ENCODE data around the gene DIDO1.
A peak's percentile ranks its signal among the peaks of the same experiment; 100 is the strongest.

The DIDO1 gene

DNA sequence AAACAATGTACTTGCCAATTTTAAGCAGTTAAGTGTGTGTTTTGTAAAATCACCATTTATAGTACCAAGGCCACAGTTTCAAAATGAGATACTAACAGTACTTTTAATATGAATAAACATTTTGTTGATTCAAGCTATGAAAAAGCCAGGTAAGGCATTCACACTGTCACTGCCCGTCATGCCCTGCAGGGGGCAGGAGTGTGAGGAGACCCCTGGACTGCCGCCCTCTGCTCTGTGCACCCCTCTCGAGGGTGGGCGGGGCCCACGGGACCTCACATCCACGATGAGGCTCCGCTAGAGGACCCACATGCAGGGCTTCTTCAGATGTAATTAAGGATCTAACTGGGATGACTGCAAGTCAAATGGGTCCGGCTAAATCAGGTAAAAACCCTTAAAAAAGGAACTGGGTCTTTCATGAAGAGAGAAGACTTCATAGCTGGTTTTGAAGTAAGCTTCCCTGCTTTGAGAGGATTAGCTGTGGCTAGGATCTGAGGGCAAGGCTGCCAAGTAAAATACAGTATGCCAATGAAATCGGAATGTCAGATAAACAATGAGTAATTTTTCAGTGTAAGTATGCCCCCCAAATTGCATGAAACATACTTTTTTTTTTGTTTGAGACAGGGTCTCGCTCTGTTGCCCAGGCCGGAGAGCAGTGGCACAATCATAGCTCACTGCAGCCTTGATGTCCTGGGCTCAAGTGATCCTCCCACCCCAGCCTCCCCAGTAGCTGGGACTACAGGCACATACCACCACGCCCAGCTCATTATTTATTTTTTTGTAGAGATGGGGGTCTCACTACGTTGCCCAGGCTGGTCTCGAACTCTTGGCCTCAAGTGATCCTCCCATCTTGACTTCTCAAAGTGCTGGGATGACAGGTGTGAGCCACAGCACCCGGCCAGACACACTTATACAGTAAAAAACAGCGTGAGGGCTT lies 18.7 kb downstream of the DIDO1 start:
- DNase-seq = peak; percentile 52

DNA sequence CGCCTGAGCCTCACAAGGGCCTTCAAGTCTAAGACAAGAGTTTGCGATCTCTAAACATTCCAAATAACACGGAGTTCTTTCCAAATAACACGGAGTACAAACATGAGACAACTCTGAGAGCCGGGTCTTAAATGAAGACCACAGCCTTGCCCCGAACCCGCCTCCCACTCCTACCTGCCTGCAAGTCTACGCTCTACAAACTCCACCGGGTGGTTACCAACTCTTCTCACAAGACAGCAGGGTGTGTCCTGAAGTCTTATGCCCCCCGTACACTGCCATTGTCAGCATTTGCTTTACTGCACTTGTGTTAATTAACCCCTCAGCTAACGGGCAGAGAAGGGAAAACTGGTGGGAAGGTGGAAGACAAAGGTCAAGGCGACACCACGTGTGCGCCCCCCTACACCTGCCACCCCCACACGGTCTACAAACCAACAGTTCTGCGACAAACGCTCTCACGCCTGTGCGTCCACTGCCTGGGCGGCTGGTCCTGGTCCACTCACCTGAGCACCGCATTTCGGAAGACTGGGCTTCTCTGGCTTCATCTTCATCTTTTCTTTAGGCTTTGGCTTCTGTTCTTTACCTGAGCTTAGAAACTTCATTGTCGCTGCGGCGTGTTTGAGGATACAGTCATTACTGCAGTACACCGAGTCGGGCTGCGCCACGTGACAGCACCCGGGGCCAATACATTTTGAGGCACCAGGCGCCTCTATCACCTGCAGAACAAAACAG lies 19.5 kb downstream of the DIDO1 start:
- DNase-seq = no peak

DNA sequence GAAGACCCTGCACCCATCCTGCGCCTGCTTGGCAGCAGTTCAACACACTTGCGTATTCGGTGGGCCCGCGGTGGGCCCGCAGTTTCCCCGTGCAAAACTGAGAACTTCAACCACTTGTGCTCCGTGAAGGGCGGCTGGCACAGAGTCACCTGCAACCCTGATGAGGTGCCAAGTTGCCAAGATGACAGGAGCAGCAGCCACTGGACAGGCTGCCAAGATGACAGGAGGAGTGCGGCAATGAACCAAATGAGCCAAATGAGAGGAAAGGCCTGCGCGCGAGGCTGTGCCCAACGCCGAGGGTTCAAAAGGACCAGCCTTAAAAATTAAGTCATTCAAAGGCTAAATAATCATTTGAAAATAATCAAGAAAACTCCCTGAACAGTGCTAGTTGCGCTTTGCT lies 20.1 kb downstream of the DIDO1 start:
- DNase-seq = no peak

DNA sequence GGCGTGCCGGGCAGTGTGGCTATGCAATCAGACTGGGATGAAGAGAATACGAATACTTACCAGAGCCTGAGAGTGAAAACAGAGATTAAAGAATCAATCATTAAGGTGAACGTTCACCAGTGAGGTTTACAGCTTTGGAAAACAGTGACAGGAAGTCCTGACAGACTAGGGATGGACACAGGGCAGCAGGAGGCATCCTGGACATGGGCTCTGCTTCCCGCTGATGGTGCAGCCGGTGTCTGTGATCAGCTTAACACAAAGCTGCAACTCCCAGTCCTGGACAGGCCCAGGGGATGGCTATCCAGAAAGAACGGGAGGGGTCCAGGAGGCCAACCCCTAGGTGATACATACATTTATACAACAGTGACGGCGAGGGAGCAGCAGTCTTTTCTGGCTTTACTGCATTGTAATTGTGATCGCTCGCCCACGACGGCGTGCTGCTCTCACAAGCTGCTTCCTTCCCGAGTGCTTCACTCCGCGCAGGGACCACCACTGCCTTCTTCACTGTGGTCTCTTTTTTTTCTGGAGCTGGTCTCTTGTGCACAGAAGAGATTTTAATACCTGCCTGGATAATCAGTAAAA lies 20.7 kb downstream of the DIDO1 start:
- DNase-seq = no peak

DNA sequence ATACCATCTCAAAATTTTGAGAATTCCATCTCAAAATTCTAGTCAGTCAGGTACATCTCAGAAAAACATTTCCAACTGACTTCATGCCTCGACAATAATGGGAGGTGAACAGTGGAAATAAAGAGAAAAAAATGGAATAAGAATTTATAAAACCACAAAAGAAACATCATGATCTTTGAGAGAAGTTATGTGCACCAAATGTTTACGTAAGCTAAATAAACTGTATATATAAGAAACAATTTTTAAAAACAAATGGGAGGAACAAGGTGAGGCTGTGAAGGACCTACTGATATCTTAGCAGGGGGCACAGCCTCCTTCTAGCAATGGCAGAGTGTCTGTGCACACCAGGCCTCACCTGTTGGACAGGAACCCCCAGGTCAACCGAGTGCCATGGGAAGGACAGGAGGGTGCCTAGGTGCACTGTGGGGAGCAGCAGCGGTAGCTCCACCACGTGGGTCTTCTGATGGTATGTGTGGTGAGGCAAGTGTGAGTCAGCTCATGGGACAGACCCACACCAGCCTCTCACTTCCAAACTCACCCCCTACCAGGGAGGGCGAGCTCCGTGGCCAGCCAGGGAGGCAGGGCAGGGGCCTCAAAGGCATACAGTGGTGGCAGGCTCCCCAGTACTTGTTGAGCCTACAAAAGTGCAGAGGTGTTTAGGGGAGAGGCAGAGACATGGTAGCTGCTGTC lies 23.2 kb downstream of the DIDO1 start:
- no peak for DNase-seq

DNA sequence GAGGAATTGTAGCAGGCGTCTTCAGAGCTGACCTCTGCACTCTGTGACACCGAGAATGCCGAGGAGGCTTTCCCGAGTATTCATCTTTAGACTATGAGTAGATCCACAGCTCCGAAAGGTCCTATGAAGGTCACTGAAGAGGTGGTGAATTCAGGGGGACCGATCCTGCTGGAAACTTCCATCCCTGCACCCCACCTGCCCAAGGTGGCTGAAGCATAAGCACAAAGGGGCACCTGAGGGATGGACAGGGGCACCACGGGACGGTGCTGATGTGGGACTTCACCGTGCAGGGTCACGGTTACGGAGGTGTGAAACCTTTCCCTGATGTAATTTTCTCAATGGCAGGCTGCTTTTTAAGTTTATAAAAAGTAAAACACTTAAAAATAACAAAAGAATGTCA lies 24.4 kb downstream of the DIDO1 start:
- DNase-seq = no peak

DNA sequence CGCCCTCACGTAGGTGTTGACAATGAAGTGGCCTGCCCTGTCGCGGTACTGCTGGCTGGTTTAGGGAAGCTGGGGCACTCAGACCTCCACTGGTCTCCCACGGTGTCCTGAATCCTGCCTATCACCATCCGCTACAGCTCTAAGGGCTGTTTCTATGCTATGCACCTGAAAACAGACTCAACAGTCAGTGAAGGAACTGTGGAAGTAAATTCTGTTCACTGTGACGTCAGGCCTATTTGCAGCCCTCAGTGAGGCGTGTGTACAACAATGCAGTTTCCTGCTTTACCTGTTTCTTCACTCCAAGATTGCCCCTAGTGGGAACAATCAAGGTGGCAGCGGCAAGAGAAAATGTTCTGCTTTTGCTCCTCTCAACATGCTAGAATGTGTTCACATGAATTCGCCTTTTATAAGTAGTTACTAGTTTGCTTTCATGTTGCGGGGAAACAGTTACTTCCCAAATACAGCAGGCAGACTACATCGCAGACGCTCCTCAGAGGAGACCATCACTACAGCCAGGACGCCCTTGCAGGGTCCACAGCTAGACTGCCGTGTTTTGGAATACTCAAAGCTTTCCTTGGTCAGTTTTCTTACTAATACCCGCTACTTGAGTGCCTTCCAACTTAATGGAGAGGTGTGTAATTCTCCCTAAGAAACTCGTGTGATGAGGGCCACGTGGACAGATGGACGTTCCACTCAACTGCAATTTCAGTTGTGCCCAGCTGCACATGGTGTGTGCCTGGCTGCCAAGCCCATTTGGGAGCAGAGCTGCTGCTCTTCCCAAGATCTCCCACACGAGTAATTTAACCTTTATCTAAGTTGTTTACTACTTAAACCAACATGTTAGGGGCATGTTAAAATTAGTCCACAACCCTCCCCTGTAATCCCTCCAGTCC lies 25.4 kb downstream of the DIDO1 start:
- peak; percentile 22 for DNase-seq

DNA sequence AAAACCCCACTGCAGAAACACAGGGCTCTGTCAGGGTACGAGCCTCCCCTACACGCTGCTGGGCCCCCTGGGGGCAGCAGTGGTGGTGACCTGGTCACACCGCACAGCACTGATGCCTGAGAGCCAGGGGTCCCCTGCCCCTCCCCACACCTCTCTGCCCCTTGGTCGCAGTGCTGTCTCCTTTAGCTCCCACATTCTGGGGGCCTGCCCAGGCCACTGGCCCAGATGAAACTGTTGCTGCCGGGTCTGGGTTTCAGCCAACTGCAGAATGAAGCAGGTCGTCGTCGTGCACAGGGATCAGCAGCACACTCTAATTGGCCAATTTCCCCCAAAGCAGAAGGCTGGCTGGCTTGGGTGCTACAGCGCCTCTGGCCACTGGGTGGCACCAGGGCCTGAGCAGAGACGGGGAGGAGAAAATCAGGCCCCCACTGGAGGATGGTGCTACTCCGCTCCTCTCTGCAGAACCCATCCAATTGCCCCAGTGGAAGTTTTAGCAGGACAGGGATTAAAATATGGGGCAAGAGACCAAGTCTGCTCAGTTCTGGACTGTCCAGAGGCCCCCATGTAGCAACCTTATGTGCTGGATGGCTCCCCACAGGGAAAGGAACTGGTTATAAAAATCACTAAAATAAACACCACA lies 26.1 kb downstream of the DIDO1 start:
- DNase-seq = peak; percentile 80

DNA sequence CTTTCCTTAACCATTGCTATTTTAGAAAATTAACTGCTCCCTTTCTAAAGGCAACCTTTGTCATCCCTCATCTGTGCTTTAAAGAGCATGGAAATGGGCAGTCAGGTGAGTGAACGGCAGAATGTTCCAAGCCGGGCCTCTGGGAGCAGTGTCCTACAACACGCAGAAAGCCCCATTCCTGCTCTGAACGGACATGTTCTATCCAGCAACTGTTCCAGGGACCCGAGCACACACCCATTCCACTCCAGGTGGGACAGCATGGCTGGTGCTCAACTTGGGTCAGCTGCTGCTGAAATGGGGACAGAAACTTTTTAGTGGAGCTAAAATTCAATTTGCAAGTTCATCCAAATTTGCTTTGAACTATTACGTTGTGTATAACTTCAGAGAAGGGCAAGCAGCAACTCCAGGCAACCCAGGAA lies 26.7 kb downstream of the DIDO1 start:
- DNase-seq = peak; percentile 16

DNA sequence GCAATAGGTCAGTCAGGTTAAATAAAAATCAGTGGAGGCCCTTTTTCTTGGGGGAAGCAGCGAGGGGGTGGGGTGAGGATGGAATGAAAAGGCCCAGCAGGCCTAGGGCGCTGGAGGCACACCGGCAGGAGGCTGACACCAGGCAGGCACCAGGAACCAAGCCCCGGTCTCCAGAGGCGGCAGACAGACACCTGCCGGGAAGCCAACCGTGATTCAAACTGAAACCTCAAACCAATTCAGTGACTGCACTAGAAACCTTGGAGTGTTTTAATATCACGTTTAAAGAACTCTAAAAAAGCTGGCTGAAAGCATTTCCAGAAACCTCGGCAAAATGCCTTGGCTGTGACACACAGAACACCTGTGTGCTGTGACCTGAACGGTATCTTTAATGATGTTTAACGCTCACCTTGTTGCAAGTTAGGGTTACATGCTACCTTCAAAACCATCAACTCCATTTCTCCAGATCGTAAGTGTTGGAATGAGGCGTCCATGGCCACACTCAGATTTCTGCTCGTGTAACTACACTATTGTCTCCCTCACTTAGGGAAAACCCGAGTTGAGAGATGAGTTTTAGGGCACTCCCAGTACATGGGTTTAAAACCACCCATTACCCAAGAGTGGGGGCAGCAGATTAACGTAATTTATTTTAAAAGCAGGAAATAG lies 27.2 kb downstream of the DIDO1 start:
- peak; percentile 33 for DNase-seq

DNA sequence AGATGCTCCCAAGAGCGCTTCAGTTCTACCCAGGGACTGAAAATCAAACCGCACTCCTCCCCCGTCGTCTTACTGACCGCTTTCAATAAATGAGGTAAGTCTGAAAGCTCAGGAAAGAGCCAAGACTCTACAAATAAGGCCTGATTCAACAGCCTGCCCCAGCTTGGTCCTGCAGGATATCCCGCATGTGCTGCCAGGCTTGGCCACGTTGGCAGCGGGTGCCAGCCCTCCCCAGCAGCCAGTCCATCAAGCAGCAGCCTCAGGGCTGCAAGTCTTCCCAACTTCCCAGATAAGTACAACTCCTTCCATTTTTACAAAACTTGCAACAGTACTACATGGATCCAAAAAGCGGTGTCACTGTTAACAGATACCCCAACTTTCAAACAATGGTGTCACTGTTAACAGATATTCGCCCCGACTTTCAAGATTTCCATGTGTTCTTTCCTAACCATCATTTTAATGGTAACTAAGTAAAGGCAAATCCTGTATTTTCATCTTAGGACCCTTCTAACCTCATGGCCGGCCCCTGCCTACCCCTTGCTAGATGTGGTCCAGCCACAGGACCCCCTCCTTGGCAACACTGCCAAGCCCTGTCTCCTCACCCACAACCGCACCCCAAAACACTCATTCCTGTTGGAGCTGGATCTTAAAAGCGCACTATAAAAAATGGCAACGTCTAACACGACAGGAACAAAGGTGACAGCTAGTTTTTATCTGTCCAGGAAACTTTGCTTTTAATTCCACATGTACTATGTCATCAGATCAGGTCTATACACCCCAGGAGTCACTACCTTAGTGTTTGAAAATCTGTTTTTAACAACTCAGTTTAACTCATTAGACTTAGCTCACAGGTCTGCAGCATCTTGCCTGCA lies 28.0 kb downstream of the DIDO1 start:
- DNase-seq = no peak

DNA sequence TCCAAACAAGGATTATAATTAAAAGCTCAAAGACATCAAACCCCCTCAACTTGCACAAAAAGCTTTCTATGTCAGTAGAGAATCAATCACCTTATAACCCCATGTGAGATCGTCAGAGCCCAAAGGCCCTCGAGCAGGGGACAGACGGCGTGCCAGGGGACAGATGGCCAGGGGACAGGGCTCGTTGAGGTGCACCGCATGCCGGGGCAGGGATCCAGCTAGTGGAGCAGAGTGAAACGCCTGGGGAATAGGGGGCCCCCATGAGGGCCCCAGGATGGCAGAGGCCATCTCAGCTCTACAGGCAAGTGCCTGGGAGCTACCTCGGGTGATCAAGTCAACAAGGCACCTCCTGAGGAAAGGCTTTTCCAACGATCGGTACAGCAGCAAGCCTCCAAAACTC lies 28.6 kb downstream of the DIDO1 start:
- DNase-seq = no peak

DNA sequence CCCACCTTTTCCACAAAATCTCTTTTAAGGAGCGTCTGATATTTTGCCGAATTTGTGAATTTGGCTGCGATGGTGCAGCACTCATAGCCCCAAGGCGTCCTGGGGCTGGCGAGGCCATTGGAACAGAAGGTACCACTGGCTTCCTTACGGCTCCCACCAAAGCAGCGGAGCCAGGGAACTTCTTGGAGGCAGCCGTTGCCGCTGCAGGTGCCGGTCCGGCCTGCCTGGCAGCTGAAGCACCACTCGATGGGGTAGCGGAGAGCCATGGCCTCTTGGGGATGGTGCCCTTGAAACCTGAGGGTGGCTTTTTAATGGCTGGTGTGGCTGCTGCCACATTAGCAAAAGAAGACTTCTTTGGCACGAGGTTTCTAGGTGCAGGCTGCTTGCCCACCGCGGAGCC lies 29.8 kb downstream of the DIDO1 start:
- DNase-seq = no peak

DNA sequence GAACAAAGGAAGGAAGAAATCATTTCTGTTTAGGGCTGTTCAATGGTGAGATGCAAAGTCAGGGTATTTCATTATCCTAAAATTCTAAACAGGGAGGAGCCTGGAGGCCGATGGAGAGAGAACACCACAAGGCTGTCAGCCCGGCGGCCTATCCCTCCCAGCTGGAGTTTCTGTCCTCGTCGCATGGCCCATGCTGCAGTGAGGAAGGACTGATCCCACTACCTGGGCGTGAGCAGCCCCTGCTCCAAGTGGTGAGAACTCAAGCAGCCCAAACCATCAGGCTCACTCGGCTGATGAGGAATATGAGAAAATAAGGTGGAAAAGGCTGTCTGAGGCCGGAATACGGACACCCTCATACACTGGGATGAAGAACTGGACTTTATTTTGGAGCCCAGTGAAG lies 30.8 kb downstream of the DIDO1 start:
- no peak for DNase-seq

DNA sequence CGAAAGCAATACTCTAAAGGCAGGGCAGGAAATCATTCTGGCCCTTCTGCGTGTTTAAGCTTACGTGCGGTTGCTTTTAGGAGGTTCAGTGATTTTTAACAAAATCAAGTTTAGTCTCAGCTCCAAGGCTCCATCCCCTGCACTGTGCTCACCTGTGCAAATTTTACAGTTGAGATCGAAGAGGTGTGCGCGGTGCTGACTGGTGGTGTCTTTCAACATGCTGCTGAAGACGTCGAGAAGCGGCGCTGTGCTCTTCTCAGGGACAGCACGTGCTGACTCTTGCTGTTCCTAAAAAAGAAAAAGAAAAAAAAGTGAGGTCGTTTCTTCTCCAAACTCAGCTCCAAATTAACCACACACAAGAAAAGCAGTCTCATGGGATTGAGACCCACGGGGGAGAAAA lies 32.0 kb downstream of the DIDO1 start:
- no peak for DNase-seq

DNA sequence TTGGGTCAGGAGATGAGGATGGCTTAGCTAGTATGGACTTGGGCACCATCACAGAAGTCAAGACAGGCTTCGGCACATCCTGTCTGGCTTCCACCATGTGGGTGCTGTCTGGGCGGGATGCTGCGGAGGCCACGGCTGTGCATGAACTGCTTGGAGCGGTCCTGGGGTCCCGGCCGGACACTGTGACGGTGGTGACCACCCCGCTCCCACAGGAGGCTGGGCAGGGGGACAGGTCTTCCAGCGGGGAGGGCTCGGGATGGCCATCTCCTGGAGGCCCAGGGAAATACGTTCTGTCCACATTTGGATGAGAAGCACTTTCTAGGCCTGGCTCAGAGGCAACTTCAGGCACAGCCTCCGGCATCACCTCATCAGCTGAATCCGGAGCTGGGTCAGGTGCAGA lies 32.6 kb downstream of the DIDO1 start:
- no peak for DNase-seq

DNA sequence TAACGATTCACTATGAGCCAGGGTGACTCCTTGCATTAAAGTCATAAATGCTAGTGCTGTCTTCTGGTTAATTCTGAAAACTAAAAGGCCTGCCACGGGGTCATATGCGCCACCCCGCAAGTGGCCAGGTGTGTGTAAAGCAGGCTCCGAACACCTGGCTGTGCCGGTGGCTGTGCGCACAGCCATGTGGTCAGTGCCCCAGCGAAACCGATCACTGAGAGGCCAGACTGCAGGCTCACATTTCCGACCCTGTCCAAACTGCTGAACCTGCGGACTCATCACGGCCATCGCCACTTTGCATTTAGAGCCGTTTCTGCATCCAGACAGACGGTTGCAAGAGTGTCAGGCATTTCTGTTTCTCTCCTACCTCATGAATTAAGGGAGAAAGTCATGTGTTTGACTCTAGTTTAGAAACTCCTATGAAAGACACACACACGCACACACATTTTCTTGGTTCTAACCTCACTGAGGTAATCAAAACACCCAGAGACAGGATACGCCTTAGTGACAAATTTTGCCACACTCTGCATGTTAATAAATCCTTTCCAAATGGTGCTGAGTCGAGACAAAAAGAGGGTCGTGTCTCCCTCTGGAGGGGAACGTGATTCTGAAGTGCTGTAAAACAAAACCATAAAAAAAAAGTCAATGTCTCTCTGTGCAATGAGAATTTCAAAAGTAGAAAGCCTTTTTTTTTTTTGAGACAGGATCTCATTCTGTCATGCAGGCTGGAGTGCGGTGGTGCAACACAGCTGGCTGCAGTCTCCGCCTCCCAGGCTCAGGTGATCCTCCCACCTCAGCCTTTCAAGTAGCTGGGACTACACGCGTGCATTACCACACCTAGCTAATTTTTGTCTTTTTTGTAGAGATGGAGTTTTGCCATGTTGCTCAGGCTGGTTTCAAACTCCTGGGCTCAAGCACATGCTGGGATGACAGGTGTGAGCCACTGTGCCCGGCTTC lies 33.7 kb downstream of the DIDO1 start:
- peak; percentile 50 for DNase-seq

DNA sequence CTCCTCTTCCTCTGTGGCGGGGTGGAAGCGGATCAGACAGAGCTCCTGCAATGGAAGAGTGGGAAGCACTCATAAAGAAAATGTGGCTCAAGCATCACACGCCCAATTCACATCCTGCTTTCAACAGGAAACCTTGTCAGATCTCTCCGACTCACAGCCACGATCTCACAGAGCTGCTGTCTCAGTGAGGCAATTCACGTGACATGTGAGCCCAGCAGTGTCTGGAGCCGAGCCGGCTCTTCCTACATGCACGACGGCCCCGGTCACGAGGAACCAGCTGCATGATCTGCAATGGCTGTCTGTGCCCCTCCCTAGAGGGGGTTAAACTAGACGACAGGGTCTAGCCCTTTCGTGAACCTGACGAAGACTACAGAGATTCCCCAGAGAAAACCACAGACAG lies 35.2 kb downstream of the DIDO1 start:
- DNase-seq = peak; percentile 69

DNA sequence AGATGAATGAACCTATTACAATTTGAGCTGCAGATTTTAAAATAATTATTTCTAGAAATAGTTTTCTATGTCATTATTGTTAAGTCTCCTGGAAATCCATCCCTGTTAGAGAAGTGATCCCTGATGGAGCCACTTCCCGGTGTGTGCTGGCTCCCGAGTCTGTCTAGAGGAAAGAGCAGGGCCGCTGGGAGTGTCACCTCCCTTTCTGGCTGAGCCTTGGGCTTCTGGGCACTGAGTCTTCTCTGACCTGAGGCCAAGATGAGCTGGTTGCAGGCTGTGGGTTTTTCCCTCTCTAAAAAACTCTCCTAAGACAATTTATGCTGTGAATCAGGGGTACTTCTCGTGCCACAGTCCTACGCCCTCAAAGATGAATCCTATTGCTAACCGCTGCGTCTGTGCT lies 35.9 kb downstream of the DIDO1 start:
- no peak for DNase-seq

Data from CD4-positive, alpha-beta T cell treated with Interleukin-17A for 4 hours (primary cell).